Stimulated activated CD8-positive, alpha-beta memory T cell treated with anti-CD3 and anti-CD28 coated beads, Interleukin-12 subunit alpha, Interleukin-12 subunit beta, amount 100 ng/mL, for 1 hour (primary cell): ENCODE data around the gene PHLPP1.

Experiments
- DNase-seq: peaks from one replicate; pipeline ENCODE4 v3.0.0-alpha.2; 2020; ENCODE audit warnings: low read depth

Gene PHLPP1

GRCh38 chr18:62852851-62853250, 137.5 kb downstream of the PHLPP1 start:
- no peak for DNase-seq

DNA sequence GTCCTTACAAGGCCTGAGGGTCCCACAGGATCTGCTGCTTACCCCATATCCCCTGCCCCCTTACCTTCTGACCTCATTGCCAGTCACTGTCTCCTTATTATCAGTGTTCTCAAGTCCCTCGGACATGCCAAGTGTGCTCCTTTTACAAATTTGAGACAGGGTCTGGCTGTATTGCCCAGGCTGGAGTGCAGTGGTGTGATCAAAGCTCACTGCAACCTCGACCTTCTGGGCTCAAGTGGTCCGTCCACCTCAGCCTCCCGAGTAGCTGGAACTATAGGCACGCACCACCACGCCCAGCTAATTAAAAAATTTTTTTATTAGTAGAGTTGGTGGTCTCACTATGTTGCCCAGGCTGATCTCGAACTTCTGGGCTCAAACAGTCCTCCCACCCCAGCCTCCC, 141.0 kb downstream of the PHLPP1 start:
- DNase-seq = no peak

DNA sequence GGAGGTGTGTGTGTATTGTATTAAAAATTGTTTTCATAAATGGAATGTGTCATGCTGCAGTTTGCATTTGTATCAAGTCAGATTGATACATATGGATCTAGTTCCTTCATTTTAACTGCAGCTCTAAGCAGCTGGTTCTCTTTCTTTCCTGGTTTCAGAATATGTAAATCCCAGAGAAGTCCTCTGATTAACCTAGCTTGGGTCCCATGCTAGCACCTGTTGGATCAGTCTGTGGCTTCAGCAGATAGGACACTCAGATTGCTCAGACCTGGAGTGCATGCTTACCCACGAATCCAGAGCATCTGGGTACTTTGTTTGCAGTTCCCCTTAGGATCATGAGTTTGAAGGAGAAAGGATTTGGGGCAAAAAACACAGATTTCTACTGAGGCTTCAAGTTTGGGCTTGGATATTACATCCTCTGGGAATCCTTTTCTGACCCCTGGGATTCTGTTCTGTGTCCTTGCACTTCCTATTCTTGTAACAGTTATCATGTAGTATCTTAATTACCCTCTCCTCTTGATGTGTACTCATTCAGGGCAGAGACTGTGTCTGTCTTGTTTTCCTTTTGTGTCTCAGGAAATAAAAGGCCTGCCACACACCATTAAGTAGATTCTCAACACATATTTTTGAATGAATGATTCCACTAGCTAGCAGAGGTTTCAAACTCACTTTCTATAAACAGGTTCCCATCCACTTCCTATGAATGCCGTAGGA, 142.1 kb downstream of the PHLPP1 start:
- no peak for DNase-seq

GRCh38 chr18:62860062-62860461, 144.7 kb downstream of the PHLPP1 start:
- no peak for DNase-seq

- DNase-seq = no peak
Observed at GRCh38 chr18:62862466-62862865, 147.1 kb downstream of the PHLPP1 start.

GRCh38 chr18:62863579-62864001, 148.2 kb downstream of the PHLPP1 start:
- DNase-seq = no peak

- no peak for DNase-seq
Observed at GRCh38 chr18:62865498-62865897, 150.2 kb downstream of the PHLPP1 start.

- DNase-seq = no peak
Observed at GRCh38 chr18:62867534-62867933, 152.2 kb downstream of the PHLPP1 start.

DNA sequence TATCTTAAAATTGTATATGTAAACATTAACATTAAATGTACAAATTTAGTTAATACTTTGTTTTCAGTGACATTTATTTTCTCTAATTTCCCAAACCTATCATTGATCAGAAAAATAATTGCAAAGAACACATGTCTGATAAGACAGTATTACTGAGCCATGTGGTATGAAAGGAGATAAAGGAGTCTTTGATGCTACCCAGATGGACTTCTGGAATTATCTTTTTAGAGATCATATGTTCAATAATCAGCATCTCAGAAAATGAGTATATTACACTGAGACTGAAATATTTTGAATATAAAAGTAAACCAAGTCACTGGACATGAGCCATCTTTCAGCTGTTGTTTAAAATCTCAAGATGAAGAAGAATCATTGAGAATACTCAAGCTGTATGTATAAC, 153.3 kb downstream of the PHLPP1 start:
- DNase-seq = no peak

GRCh38 chr18:62870643-62871042, 155.3 kb downstream of the PHLPP1 start:
- no peak for DNase-seq

DNA sequence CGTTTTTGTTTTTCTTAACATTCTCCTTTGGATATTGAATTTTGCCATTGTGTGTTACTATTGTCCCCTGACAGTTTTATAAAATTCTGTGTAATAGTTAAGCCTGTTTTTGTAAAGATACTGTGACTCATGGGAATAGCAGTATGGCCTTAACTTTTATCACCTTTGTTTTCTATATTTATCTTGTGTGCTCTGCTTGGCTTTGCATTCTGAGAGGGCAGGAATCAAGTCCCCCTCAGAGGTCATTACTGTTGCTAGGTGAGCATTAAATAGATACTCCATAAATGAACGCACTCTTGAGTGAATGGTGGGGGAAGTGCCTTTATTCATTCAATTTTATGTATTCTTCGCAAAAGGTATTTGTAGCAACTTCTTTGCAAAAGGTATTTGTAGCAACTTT, 160.0 kb downstream of the PHLPP1 start:
- no peak for DNase-seq

DNA sequence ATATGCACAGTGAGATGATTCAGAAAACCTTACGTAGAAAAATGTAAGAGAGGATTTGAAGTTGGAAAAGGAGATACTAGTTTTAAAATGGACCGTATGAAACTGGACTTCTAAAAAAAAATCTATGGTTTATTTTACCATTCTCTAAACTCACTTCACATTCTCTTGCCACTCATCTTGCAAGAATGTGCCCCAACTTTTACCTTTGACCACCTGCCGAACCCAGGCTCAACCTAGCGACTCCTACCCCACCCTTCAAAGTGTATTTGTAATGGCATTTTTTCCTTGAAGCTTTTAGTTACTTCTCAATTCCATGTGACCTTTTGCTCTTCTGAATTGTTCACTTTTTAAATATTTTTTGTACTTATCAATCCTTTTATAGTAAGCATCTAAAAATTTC, 160.8 kb downstream of the PHLPP1 start:
- DNase-seq = no peak

GRCh38 chr18:62876828-62877227, 161.5 kb downstream of the PHLPP1 start:
- DNase-seq = no peak

GRCh38 chr18:62877411-62878221, 162.3 kb downstream of the PHLPP1 start:
- no peak for DNase-seq

DNA sequence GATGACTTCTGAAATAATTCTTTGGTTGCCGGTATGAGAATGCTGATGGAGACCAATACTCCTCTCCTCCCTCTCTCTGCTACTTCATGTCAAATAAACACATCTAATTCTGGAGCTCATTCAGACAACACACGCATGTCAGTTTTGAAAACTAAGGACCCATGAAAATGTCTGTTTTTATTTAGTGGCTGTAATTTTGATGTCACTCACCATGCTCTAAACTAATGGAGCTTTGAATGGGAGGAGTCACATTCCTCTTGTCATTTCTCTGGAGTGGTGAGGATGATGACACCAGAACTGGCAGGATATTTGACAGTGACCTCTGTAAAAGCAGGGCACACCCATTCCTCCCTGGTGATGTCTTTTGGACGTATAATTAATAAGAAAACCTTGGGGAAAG, 163.0 kb downstream of the PHLPP1 start:
- no peak for DNase-seq

DNA sequence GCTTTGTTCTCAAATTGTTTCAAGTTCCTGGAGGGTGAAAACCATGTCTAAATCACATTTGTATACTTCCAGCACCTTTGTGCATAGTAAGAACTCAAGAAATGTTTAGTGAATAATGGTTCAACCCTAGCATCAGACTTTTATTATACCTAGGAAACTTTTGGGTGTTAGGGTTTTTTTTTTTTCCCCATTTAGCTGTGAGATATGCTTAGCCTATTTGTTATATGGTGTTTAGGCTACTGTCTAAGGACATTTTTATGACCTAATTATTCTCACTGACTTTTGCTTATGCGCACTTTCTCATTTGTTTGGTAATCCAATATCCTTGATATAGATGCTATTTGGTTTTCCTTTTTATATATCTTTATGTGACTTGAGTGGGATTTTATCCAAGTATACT, 164.7 kb downstream of the PHLPP1 start:
- DNase-seq = no peak

- no peak for DNase-seq
Observed at GRCh38 chr18:62880673-62881364, 165.5 kb downstream of the PHLPP1 start.

DNA sequence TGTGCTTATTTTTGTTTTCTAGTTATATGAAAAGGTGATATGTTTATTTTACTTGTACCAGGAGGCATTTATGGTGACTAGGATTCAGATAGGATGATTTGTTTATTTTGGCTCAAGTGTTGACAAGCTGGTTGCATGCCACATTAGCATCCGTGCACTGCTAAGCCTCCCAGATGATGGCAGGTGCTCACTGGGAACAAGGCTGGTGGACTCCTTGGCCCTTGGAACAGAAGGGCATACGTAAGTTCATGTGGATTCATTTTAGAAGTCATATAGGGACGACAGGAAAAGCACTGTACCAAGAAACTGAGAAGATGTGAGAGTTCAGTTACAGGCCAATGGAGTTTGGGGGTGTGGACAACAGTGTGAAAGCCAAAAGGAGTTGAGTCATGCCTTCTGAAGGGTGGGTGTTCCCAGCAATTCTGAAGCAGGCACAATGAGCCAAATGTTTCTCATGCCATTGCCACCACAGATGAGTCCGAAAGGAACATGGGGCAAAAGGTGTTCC, 166.2 kb downstream of the PHLPP1 start:
- DNase-seq = no peak

- DNase-seq = no peak
Observed at GRCh38 chr18:62883937-62884735, 168.8 kb downstream of the PHLPP1 start.

DNA sequence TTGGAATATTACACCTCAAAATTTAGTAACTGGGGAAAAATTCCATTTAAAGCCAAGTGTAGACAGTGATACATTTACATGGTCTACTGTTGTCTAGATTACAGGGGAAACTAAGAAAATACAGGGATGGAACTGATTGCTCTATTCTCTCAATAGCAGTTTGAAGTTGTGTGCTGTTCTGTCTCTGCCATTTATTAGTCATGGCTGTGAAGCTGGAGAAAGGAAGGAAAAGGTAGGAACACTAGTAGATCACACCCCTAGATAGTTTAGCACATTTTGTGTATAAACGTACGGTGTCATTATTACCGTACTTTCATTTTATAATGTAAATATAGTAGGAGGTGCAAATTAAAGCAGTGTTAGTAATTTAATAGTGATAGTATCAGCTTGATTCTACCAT, 170.5 kb downstream of the PHLPP1 start:
- no peak for DNase-seq

- no peak for DNase-seq
Observed at GRCh38 chr18:62894681-62895390, 179.5 kb downstream of the PHLPP1 start.
